Measurements from ENCODE around the gene KLHL40.

DNA sequence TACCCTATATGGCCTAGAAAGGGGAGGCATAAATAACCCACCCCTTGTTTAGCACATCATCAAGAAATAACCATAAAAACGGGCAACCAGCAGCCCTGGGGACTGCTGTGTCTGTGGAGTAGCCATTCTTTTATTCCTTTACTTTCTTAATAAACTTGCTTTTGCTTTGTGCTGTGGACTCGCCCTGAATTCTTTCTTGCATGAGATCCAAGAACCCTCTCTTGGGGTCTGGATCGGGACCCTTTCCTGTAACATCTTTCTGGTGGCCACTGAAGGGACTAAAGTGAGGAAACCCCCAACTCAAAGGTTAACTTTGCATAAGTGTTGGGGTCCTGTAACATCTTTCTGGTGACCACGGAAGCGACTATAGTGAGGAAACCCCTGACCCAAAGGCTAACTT is 33.0 kb downstream of the KLHL40 start:
- TF ChIP-seq, protein P1, sequence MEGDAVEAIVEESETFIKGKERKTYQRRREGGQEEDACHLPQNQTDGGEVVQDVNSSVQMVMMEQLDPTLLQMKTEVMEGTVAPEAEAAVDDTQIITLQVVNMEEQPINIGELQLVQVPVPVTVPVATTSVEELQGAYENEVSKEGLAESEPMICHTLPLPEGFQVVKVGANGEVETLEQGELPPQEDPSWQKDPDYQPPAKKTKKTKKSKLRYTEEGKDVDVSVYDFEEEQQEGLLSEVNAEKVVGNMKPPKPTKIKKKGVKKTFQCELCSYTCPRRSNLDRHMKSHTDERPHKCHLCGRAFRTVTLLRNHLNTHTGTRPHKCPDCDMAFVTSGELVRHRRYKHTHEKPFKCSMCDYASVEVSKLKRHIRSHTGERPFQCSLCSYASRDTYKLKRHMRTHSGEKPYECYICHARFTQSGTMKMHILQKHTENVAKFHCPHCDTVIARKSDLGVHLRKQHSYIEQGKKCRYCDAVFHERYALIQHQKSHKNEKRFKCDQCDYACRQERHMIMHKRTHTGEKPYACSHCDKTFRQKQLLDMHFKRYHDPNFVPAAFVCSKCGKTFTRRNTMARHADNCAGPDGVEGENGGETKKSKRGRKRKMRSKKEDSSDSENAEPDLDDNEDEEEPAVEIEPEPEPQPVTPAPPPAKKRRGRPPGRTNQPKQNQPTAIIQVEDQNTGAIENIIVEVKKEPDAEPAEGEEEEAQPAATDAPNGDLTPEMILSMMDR (IDR thresholded peaks at IDR 0.05): no peak
- TF ChIP-seq POLR2AphosphoS5 (IDR thresholded peaks at IDR 0.05): no peak
- TF ChIP-seq POLR2A (IDR thresholded peaks at IDR 0.05; ENCODE audit: low read depth): no peak

All from esophagus muscularis mucosa (tissue), 3 donors.